Vagina (tissue), 2 donors: ENCODE measurements around the gene LMCD1.

Source experiments
- CTCF ChIP-seq, 3 experiments: fragments of 450-650 bp in 2 of 3; fragments of 200-600 bp in 1 of 3; sonication (generic) in 1 of 3; IDR thresholded peaks; one replicate each; pipeline ENCODE4 v1.5.1; 2017 to 2019; ENCODE audit warnings: antibody characterized with exemption in 3 of 3, mild to moderate bottlenecking in 2 of 3, moderate library complexity in 2 of 3
- POLR2A ChIP-seq, 2 donors: fragments of 450-650 bp; IDR thresholded peaks; one replicate each; pipeline ENCODE4 v1.6.1; 2017; ENCODE audit warnings: antibody characterized with exemption in 2 of 2, mild to moderate bottlenecking in 2 of 2, moderate library complexity in 2 of 2
- POLR2AphosphoS5 ChIP-seq, 2 donors: sonication (generic); formaldehyde crosslinking; IDR thresholded peaks; one replicate each; pipeline ENCODE4 v1.9.0; 2017; ENCODE audit warnings: antibody characterized with exemption in 2 of 2, mild to moderate bottlenecking in 2 of 2, low read depth in 1 of 2; ENCODE audit not compliant: insufficient read depth in 1 of 2

- TF ChIP-seq CTCF (IDR thresholded peaks at IDR 0.05) (no peak), POLR2AphosphoS5 (IDR thresholded peaks at IDR 0.05; ENCODE audit: insufficient read depth in 1 of 2, low read depth in 1 of 2) (no peak), POLR2A (IDR thresholded peaks at IDR 0.05) (no peak)
Observed at GRCh38 chr3:8503461-8503860, 1.8 kb downstream of the LMCD1 start.
